HCT116 (cell line): ENCODE data around the gene AACS.

ENCODE experiments used
- CTCF ChIP-seq, 3 experiments: fragments of 200-600 bp in 1 of 3; sonication (generic) in 1 of 3; IDR thresholded peaks in 2 of 3; conservative IDR thresholded peaks in 1 of 3; 2 replicates each; pipeline ENCODE4 v1.5.1; 2012 to 2017; ENCODE audit warnings: low read depth in 2 of 3, low read length in 2 of 3, antibody characterized with exemption in 1 of 3, borderline replicate concordance in 1 of 3, control low read depth in 1 of 3, mild to moderate bottlenecking in 1 of 3, mixed read lengths in 1 of 3, mixed run types in 1 of 3, moderate library complexity in 1 of 3; ENCODE audit not compliant: insufficient read depth in 1 of 3
- EZH2 ChIP-seq: fragments of 200-600 bp; sonication (generic); IDR thresholded peaks from 2 replicates; pipeline ENCODE4 v1.6.1; 2017; ENCODE audit warnings: antibody characterized with exemption, mixed run types
- POLR2A ChIP-seq: IDR thresholded peaks from 2 replicates; pipeline ENCODE4 v1.7.0; 2011; ENCODE audit warnings: borderline replicate concordance; ENCODE audit not compliant: insufficient read depth, insufficient read length; ENCODE audit errors: extremely low read depth
- TF ChIP-seq, protein P1 (sequence below): IDR thresholded peaks from 2 replicates; pipeline ENCODE4 v1.6.1; 2012; ENCODE audit warnings: low read depth

DNA sequence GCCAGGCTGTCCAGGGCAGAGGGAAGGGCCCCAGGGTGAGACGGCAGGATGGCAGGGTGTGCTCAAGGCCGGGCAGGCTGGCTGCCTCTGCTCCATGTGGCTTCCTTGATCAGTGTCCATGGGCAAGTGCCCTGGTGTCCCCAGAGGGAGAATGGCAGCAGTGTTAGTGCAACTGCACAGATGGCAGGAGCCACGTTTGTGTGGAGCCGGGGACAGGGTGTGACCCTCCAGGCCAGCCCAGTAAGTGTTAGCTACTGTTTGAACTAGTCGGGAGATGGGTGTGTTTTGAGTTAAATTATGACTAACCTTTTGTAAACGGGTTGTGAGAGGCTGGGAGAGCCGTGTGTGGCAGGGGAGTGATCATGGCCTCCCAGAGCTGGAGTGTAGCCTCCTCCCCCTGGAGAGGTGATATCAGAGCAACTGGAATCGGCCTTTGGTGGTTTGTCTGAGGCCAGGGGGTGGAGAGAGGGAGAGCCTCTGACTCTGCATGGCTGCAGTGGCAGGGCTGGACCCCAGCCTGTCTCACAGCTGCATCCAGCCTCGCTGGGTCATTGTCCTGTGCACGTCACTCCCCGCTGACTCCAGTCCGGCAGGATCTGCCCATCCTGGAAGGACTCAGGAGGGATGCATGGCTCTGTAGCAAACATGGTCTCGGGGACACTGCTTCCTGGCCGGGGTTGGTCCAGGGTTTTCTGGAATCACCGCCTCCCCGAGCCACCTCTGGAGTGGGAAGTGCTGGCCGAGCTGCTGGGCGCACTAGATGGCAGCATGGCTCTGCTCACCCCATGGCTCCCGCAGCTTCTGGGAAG, 27.8 kb downstream of the AACS start:
- TF ChIP-seq EZH2 = no peak
- no peak for TF ChIP-seq POLR2A
- no peak for TF ChIP-seq CTCF (IDR thresholded peaks at IDR 0.05 in 2 of 3, conservative IDR thresholded peaks at IDR 0.05 in 1 of 3; ENCODE audit: borderline replicate concordance in 1 of 3, insufficient read depth in 1 of 3, low read depth in 2 of 3, low read length in 2 of 3)
- TF ChIP-seq, protein P1, sequence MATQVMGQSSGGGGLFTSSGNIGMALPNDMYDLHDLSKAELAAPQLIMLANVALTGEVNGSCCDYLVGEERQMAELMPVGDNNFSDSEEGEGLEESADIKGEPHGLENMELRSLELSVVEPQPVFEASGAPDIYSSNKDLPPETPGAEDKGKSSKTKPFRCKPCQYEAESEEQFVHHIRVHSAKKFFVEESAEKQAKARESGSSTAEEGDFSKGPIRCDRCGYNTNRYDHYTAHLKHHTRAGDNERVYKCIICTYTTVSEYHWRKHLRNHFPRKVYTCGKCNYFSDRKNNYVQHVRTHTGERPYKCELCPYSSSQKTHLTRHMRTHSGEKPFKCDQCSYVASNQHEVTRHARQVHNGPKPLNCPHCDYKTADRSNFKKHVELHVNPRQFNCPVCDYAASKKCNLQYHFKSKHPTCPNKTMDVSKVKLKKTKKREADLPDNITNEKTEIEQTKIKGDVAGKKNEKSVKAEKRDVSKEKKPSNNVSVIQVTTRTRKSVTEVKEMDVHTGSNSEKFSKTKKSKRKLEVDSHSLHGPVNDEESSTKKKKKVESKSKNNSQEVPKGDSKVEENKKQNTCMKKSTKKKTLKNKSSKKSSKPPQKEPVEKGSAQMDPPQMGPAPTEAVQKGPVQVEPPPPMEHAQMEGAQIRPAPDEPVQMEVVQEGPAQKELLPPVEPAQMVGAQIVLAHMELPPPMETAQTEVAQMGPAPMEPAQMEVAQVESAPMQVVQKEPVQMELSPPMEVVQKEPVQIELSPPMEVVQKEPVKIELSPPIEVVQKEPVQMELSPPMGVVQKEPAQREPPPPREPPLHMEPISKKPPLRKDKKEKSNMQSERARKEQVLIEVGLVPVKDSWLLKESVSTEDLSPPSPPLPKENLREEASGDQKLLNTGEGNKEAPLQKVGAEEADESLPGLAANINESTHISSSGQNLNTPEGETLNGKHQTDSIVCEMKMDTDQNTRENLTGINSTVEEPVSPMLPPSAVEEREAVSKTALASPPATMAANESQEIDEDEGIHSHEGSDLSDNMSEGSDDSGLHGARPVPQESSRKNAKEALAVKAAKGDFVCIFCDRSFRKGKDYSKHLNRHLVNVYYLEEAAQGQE = no peak
